HG02588 (cell line): ENCODE results near the gene GJB5.

Experiments
- ATAC-seq: cut with Tn5 transposase; IDR thresholded peaks from one replicate; pipeline ENCODE4 v1.9.1; 2021; ENCODE audit warnings: mild to moderate bottlenecking, moderate library complexity; ENCODE audit not compliant: unreplicated experiment

Gene GJB5

GRCh38 chr1:34792868-34793727, 38.3 kb downstream of the GJB5 start, which contains the start of gene GJA4:
Gene GJA4, plus strand, starts transcription at chr1:34792999. Its CDS starts 1,215 bp downstream, at chr1:34794214.
- ATAC-seq, result no peak

- no peak for ATAC-seq
These were observed 39.3 kb downstream of the GJB5 start for GRCh38 chr1:34794001-34794789.

- ATAC-seq, result no peak
These were observed 39.9 kb downstream of the GJB5 start for GRCh38 chr1:34794790-34795180.

GRCh38 chr1:34795916-34796315, 41.1 kb downstream of the GJB5 start:
- ATAC-seq, result no peak

GRCh38 chr1:34796990-34797389, 42.1 kb downstream of the GJB5 start:
- no peak for ATAC-seq

- no peak for ATAC-seq
These were observed 45.4 kb downstream of the GJB5 start for GRCh38 chr1:34800214-34800613.

GRCh38 chr1:34803770-34804169, 48.9 kb downstream of the GJB5 start:
- ATAC-seq, result no peak

GRCh38 chr1:34806396-34806795, 51.5 kb downstream of the GJB5 start:
- no peak for ATAC-seq
